ENCODE measurements around the gene GPR37L1.
"Not testable (repeated sequence)": the region's sequence is repeated elsewhere in the genome, so short reads cannot be mapped to it uniquely, and the experiment has no call there.

The GPR37L1 gene

DNA sequence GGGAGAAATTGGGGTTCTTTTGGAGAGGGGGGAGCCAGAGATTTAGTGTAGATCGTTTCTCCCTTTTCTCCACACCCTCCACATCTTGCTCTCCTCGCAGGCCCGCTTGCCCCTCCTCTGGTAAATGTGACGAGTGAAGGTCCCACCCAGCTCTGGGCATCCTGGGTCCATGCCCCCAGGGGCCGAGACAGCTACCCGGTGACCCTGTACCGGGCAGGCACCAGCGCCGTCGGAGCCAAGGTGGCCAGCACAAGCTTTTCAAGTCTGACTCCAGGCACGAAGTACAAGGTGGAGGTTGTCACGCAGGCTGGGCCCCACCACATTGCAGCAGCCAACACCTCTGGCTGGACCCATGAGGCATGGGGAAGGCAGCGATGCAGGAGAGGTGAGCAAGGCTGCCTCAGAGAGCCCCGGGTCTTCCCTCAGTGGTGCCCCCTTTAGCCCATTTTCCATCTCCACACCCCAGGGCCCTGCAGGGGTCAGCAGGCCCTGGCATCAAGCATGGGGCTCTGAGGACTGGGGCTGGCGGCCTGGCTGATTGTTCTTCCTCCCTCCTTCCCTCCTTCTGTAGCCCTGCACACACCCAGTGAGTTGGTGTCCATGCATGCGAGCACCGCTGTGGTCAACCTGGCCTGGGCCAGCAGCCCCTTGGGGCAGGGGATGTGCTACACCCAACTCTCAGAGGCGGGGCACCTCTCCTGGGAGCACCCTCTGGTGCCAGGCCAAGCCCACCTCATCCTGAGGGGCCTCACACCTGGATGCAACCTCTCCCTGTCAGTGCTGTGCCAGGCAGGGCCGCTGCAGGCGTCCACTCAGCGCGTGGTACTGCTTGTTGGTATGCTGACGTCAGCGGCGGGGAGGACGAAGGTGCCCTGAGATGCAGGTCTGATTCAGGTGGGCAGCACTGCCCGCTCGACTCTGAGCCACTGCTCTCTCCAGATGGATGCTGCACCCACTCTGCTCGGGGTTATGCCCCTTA, 54.5 kb downstream of the GPR37L1 start:
- no CpG with 5 or more reads among the region's 29 CpGs for WGBS, 2 donors (ENCODE audit: extremely low coverage in 2 of 2, insufficient read length in 2 of 2, insufficient replicate concordance in 1 of 2)

DNA sequence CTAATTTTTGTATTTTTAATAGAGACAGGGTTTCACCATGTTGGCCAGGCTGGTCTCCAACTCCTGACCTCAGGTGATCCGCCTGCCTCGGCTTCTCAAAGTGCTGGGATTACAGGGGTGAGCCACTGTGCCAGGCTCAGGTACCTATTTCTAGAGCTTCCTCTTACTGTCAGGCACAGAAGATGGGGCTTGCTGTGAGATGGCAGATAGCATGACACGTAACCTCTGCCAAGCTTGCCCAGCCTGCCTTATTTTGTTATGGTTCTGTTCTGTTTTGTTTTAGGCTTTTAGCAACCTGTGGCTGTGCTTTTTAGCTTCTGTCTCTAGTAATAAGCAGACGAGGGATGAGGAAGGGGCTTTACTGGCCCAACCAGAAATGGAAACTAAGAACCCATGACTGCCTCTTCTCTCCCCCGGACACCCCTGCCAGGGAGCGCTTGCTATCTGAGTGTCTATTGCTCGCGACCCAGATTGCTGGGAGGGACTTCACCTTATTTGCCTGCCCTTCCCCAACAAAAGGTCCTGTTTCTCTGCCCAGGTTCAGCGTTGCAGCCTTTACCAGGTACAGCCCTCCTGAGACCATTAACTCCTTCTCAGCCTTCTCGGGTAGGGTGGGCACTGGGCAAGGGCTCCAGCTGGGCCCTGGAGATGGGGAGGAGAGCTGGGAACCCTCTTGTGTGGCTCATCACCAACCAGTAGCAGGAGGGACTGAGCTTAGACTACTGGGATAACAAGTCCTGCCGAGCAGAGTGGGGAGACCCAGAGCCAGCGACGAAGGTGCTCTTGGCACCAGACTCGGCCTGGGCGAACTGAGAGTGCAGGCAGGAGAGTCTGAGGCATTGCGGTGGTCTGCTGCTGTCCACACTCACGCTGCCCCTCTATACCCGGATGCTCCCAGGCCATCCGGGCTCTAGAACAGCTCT, 57.4 kb downstream of the GPR37L1 start:
- Histone ChIP-seq H2BK15ac (ENCODE audit: low read length) (no peak overlapping the region), H3K79me1 (ENCODE audit: low read depth, low read length) (no peaks in the 10 kb centered on the region), H3K18ac (ENCODE audit: low read length) (peak overlapping the region; percentile 20), H3K4ac (ENCODE audit: low read length) (no peak overlapping the region), H3K9me3 (replicated peaks in 1 of 2; ENCODE audit: control insufficient read depth in 2 of 2, insufficient read depth in 1 of 2, low read depth in 1 of 2, low read length in 2 of 2) (no peaks in the 10 kb centered on the region), H2BK120ac (ENCODE audit: low read depth, low read length) (no peak overlapping the region), H4K91ac (ENCODE audit: low read depth, low read length, poor library complexity) (no peak overlapping the region), H2BK12ac (ENCODE audit: low read length) (no peak overlapping the region), H3K4me1 (ENCODE audit: control insufficient read depth in 2 of 2, insufficient read depth in 1 of 2, low read depth in 1 of 2, low read length in 2 of 2) (peaks cover 0 to 6% of the 10 kb centered on the region in 2 donors), H2AK5ac (ENCODE audit: low read depth, low read length) (no peak overlapping the region), H3K9ac (ENCODE audit: low read depth, low read length, poor library complexity) (no peak overlapping the region), H4K8ac (ENCODE audit: low read depth, low read length) (no peak overlapping the region), H2BK5ac (ENCODE audit: low read length) (no peak overlapping the region), H3K27ac (replicated peaks; ENCODE audit: low read length) (no peak overlapping the region), H3K4me2 (ENCODE audit: insufficient read depth, low read length, poor library complexity, severe bottlenecking) (no peak overlapping the region), H3K23ac (ENCODE audit: low read depth, low read length, poor library complexity) (peak overlapping the region; percentile 17), H3K4me3 (ENCODE audit: low read length in 2 of 2) (no peak overlapping the region), H3K27me3 (ENCODE audit: control insufficient read depth in 3 of 3, insufficient read depth in 3 of 3, low read depth in 1 of 3, low read length in 3 of 3) (peaks cover 0 to 62% (median 0%) of the 10 kb centered on the region in 3 experiments), H2AFZ (ENCODE audit: low read length) (no peak overlapping the region), H3K14ac (ENCODE audit: low read length) (no peak overlapping the region), H3K36me3 (replicated peaks in 1 of 2; ENCODE audit: control insufficient read depth in 2 of 2, insufficient read depth in 2 of 2, low read length in 2 of 2) (no peaks in the 10 kb centered on the region)
- no peak for DNase-seq (ENCODE audit: low spot score)
- WGBS, 2 donors (ENCODE audit: extremely low coverage in 2 of 2, insufficient read length in 2 of 2, insufficient replicate concordance in 1 of 2), result no CpG with 5 or more reads among the region's 19 CpGs

More for the DNA sequence above, 54.5 kb downstream of the GPR37L1 start:
- H3K14ac ChIP-seq (ENCODE audit: low read length), result no peak overlapping the region
- peak overlapping the region; percentile 65 for H2AK5ac ChIP-seq (ENCODE audit: low read depth, low read length)
- peak overlapping the region; percentile 32 for H2BK15ac ChIP-seq (ENCODE audit: low read length)
- H3K4me2 ChIP-seq (ENCODE audit: insufficient read depth, low read length, poor library complexity, severe bottlenecking), result no peak overlapping the region
- no peaks in the 10 kb centered on the region for H3K36me3 ChIP-seq (replicated peaks in 1 of 2; ENCODE audit: control insufficient read depth in 2 of 2, insufficient read depth in 2 of 2, low read length in 2 of 2)
- H3K4me3 ChIP-seq (ENCODE audit: low read length in 2 of 2), result no peak overlapping the region
- peak overlapping the region; percentile 63 for H3K9ac ChIP-seq (ENCODE audit: low read depth, low read length, poor library complexity)
- DNase-seq (ENCODE audit: low spot score), result no peak
- H3K9me3 ChIP-seq (replicated peaks in 1 of 2; ENCODE audit: control insufficient read depth in 2 of 2, insufficient read depth in 1 of 2, low read depth in 1 of 2, low read length in 2 of 2), result no peaks in the 10 kb centered on the region
- no peak overlapping the region for H2BK5ac ChIP-seq (ENCODE audit: low read length)
- no peak overlapping the region for H3K23ac ChIP-seq (ENCODE audit: low read depth, low read length, poor library complexity)
- H3K4me1 ChIP-seq (ENCODE audit: control insufficient read depth in 2 of 2, insufficient read depth in 1 of 2, low read depth in 1 of 2, low read length in 2 of 2), result no peaks in the 10 kb centered on the region
- H3K18ac ChIP-seq (ENCODE audit: low read length), result peak overlapping the region; percentile 76
- peak overlapping the region; percentile 86 for H4K8ac ChIP-seq (ENCODE audit: low read depth, low read length)
- H4K91ac ChIP-seq (ENCODE audit: low read depth, low read length, poor library complexity), result no peak overlapping the region
- peaks cover 0 to 48% (median 0%) of the 10 kb centered on the region in 3 experiments for H3K27me3 ChIP-seq (ENCODE audit: control insufficient read depth in 3 of 3, insufficient read depth in 3 of 3, low read depth in 1 of 3, low read length in 3 of 3)
- H3K27ac ChIP-seq (replicated peaks; ENCODE audit: low read length), result no peak overlapping the region
- H2BK12ac ChIP-seq (ENCODE audit: low read length), result peak overlapping the region; percentile 73
- H2AFZ ChIP-seq (ENCODE audit: low read length), result no peak overlapping the region
- no peak overlapping the region for H2BK120ac ChIP-seq (ENCODE audit: low read depth, low read length)
- no peaks in the 10 kb centered on the region for H3K79me1 ChIP-seq (ENCODE audit: low read depth, low read length)
- peak overlapping the region; percentile 37 for H3K4ac ChIP-seq (ENCODE audit: low read length)

DNA sequence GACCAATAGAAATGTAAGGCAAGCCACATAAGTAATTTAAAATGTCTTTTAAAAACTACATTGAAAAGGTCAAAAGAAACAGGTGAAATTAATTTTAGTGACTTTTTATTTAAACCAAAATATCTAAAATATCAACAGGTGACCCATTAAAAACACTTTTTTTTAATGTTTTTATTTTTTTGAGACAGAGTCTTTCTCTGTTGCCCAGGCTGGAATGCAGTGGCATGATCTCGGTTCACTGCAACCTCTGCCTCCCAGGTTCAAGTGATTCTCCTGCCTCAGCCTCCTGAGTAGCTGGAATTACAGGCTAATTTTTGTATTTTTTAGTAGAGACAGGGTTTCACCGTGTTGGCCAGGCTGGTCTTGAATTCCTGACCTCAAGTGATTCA, 58.0 kb downstream of the GPR37L1 start:
- not testable (repeated sequence) for H3K18ac ChIP-seq (ENCODE audit: low read length); H2BK15ac ChIP-seq (ENCODE audit: low read length); H3K9ac ChIP-seq (ENCODE audit: low read depth, low read length, poor library complexity); H3K14ac ChIP-seq (ENCODE audit: low read length); H3K27ac ChIP-seq (replicated peaks; ENCODE audit: low read length); H4K8ac ChIP-seq (ENCODE audit: low read depth, low read length); H3K4me3 ChIP-seq (ENCODE audit: low read length in 2 of 2); H4K91ac ChIP-seq (ENCODE audit: low read depth, low read length, poor library complexity); H3K36me3 ChIP-seq (replicated peaks in 1 of 2; ENCODE audit: control insufficient read depth in 2 of 2, insufficient read depth in 2 of 2, low read length in 2 of 2); H2BK120ac ChIP-seq (ENCODE audit: low read depth, low read length); H2BK5ac ChIP-seq (ENCODE audit: low read length); H2BK12ac ChIP-seq (ENCODE audit: low read length); H2AFZ ChIP-seq (ENCODE audit: low read length); H3K79me1 ChIP-seq (ENCODE audit: low read depth, low read length); H3K23ac ChIP-seq (ENCODE audit: low read depth, low read length, poor library complexity); H3K4me1 ChIP-seq (ENCODE audit: control insufficient read depth in 2 of 2, insufficient read depth in 1 of 2, low read depth in 1 of 2, low read length in 2 of 2); H3K9me3 ChIP-seq (replicated peaks in 1 of 2; ENCODE audit: control insufficient read depth in 2 of 2, insufficient read depth in 1 of 2, low read depth in 1 of 2, low read length in 2 of 2); H2AK5ac ChIP-seq (ENCODE audit: low read depth, low read length); H3K4me2 ChIP-seq (ENCODE audit: insufficient read depth, low read length, poor library complexity, severe bottlenecking); DNase-seq (ENCODE audit: low spot score); H3K4ac ChIP-seq (ENCODE audit: low read length)
- peaks cover 0 to 62% (median 0%) of the 10 kb centered on the region in 3 experiments for H3K27me3 ChIP-seq (ENCODE audit: control insufficient read depth in 3 of 3, insufficient read depth in 3 of 3, low read depth in 1 of 3, low read length in 3 of 3)
- no CpG with 5 or more reads among the region's 2 CpGs for WGBS, 2 donors (ENCODE audit: extremely low coverage in 2 of 2, insufficient read length in 2 of 2, insufficient replicate concordance in 1 of 2)

Data from neuronal stem cell (in vitro differentiated cells).